ENCODE results near the gene SCFD2. TPM values are rescaled to one million over a fixed set of nuclear protein-coding genes. Genes with fewer than 3 reads are reported as not detected.

The SCFD2 gene
- total and polyA plus RNA-seq, 7 experiments from 2014 or later: 13.4 to 32.8 (median 20.8) TPM

- ATAC-seq: no peak
- H3K4me1 Mint-ChIP-seq: peaks cover 0 to 7% (median 2%) of the 10 kb centered on the region in 7 donors
These were observed 264.7 kb downstream of the SCFD2 start for GRCh38 chr4:53101191-53101581.

GRCh38 chr4:53100501-53101190, 265.2 kb downstream of the SCFD2 start:
- Mint-ChIP-seq H3K36me3 (peaks cover 16 to 46% (median 34%) of the 10 kb centered on the region in 5 donors), H3K27ac (no peak overlapping the region), H3K27me3 (no peaks in the 10 kb centered on the region), H3K4me3 (no peak overlapping the region), H3K4me1 (peaks cover 0 to 7% (median 2%) of the 10 kb centered on the region in 7 donors), H3K9me3 (peaks cover 6 to 19% (median 10%) of the 10 kb centered on the region in 11 donors)
- intact Hi-C loops (cut with micrococcal nuclease): no loop called here
- no peaks in the 10 kb centered on the region for H3K9me3 ChIP-seq (ENCODE audit: control insufficient read depth in 2 of 3, low read length in 3 of 3)
- H3K4me3 ChIP-seq (ENCODE audit: low read length): no peak overlapping the region
- DNase-seq (no peak), ATAC-seq (no peak)
- no peak overlapping the region for H3K27ac ChIP-seq (ENCODE audit: low read depth, low read length)
- no peaks in the 10 kb centered on the region for H3K27me3 ChIP-seq (ENCODE audit: control insufficient read depth in 2 of 2, insufficient read depth in 2 of 2, low read length in 2 of 2)
- CTCF ChIA-PET: no interaction called here
- H3K4me1 ChIP-seq (ENCODE audit: control insufficient read depth in 2 of 2, insufficient read depth in 2 of 2, low read length in 2 of 2): no peaks in the 10 kb centered on the region
- H3K36me3 ChIP-seq (ENCODE audit: control insufficient read depth in 2 of 3, insufficient read depth in 3 of 3, low read length in 3 of 3): no peaks in the 10 kb centered on the region
- POLR2A ChIA-PET: no interaction called here

More at GRCh38 chr4:53101191-53101581, 264.7 kb downstream of the SCFD2 start:
- H3K36me3 ChIP-seq (ENCODE audit: control insufficient read depth in 2 of 3, insufficient read depth in 3 of 3, low read length in 3 of 3): no peaks in the 10 kb centered on the region
- Mint-ChIP-seq H3K4me3 (no peak overlapping the region), H3K27me3 (no peaks in the 10 kb centered on the region), H3K36me3 (peaks cover 16 to 48% (median 35%) of the 10 kb centered on the region in 5 donors), H3K27ac (no peak overlapping the region), H3K9me3 (peaks cover 6 to 19% (median 10%) of the 10 kb centered on the region in 11 donors)
- H3K27ac ChIP-seq (ENCODE audit: low read depth, low read length): no peak overlapping the region
- H3K9me3 ChIP-seq (ENCODE audit: control insufficient read depth in 2 of 3, low read length in 3 of 3): no peaks in the 10 kb centered on the region
- H3K4me3 ChIP-seq (ENCODE audit: low read length): no peak overlapping the region
- ChIA-PET POLR2A (no interaction called here), CTCF (no interaction called here)
- no peak for DNase-seq
- H3K27me3 ChIP-seq (ENCODE audit: control insufficient read depth in 2 of 2, insufficient read depth in 2 of 2, low read length in 2 of 2): no peaks in the 10 kb centered on the region
- intact Hi-C loops (cut with micrococcal nuclease): no loop called here
- H3K4me1 ChIP-seq (ENCODE audit: control insufficient read depth in 2 of 2, insufficient read depth in 2 of 2, low read length in 2 of 2): no peaks in the 10 kb centered on the region

- POLR2A ChIA-PET: no interaction called here
- Histone ChIP-seq H3K36me3 (ENCODE audit: control insufficient read depth in 2 of 3, insufficient read depth in 3 of 3, low read length in 3 of 3) (no peaks in the 10 kb centered on the region), H3K4me3 (ENCODE audit: low read length) (no peak overlapping the region), H3K27me3 (ENCODE audit: control insufficient read depth in 2 of 2, insufficient read depth in 2 of 2, low read length in 2 of 2) (no peaks in the 10 kb centered on the region), H3K4me1 (ENCODE audit: control insufficient read depth in 2 of 2, insufficient read depth in 2 of 2, low read length in 2 of 2) (no peaks in the 10 kb centered on the region), H3K27ac (ENCODE audit: low read depth, low read length) (no peak overlapping the region), H3K9me3 (ENCODE audit: control insufficient read depth in 2 of 3, low read length in 3 of 3) (no peaks in the 10 kb centered on the region)
- Mint-ChIP-seq H3K4me3 (no peak overlapping the region), H3K36me3 (peaks cover 16 to 54% (median 41%) of the 10 kb centered on the region in 5 donors), H3K4me1 (peaks cover 0 to 7% (median 0%) of the 10 kb centered on the region in 7 donors), H3K9me3 (peaks cover 6 to 27% (median 13%) of the 10 kb centered on the region in 11 donors), H3K27me3 (no peaks in the 10 kb centered on the region), H3K27ac (peak overlapping the region in 1 of 9 donors; percentile 28)
- ATAC-seq (no peak), DNase-seq (no peak)
- CTCF ChIA-PET: no interaction called here
- intact Hi-C loops (cut with micrococcal nuclease): no loop called here
These were observed 267.2 kb downstream of the SCFD2 start for GRCh38 chr4:53098681-53099121.

- ChIA-PET CTCF (no interaction called here), POLR2A (no interaction called here)
- no peaks in the 10 kb centered on the region for H3K27me3 ChIP-seq (ENCODE audit: control insufficient read depth in 2 of 2, insufficient read depth in 2 of 2, low read length in 2 of 2)
- no peak for DNase-seq
- Mint-ChIP-seq H3K27me3 (no peaks in the 10 kb centered on the region), H3K27ac (no peak overlapping the region), H3K4me1 (peaks cover 0 to 13% (median 0%) of the 10 kb centered on the region in 7 donors), H3K4me3 (no peak overlapping the region), H3K36me3 (peaks cover 12 to 46% (median 34%) of the 10 kb centered on the region in 5 donors), H3K9me3 (peaks cover 1 to 29% (median 10%) of the 10 kb centered on the region in 11 donors)
- intact Hi-C loops (cut with micrococcal nuclease): no loop called here
- no peak for ATAC-seq
- no peak overlapping the region for H3K27ac ChIP-seq (ENCODE audit: low read depth, low read length)
- no peak overlapping the region for H3K4me3 ChIP-seq (ENCODE audit: low read length)
- no peaks in the 10 kb centered on the region for H3K9me3 ChIP-seq (ENCODE audit: control insufficient read depth in 2 of 3, low read length in 3 of 3)
- no peaks in the 10 kb centered on the region for H3K36me3 ChIP-seq (ENCODE audit: control insufficient read depth in 2 of 3, insufficient read depth in 3 of 3, low read length in 3 of 3)
- no peaks in the 10 kb centered on the region for H3K4me1 ChIP-seq (ENCODE audit: control insufficient read depth in 2 of 2, insufficient read depth in 2 of 2, low read length in 2 of 2)
These were observed 271.8 kb downstream of the SCFD2 start for GRCh38 chr4:53094040-53094439.

- CTCF ChIA-PET: no interaction called here
- H3K9me3 Mint-ChIP-seq: peaks cover 8 to 42% (median 12%) of the 10 kb centered on the region in 11 donors
- H3K4me3 ChIP-seq (ENCODE audit: low read length): no peak overlapping the region
- no peak for DNase-seq
- H3K27me3 Mint-ChIP-seq: no peaks in the 10 kb centered on the region
- ATAC-seq: no peak
- H3K36me3 ChIP-seq (ENCODE audit: control insufficient read depth in 2 of 3, insufficient read depth in 3 of 3, low read length in 3 of 3): no peaks in the 10 kb centered on the region
- H3K4me1 ChIP-seq (ENCODE audit: control insufficient read depth in 2 of 2, insufficient read depth in 2 of 2, low read length in 2 of 2): no peaks in the 10 kb centered on the region
- H3K9me3 ChIP-seq (ENCODE audit: control insufficient read depth in 2 of 3, low read length in 3 of 3): peaks cover 0 to 5% (median 0%) of the 10 kb centered on the region in 3 experiments
- H3K4me3 Mint-ChIP-seq: no peak overlapping the region
- no peak overlapping the region for H3K27ac ChIP-seq (ENCODE audit: low read depth, low read length)
- no peaks in the 10 kb centered on the region for H3K27me3 ChIP-seq (ENCODE audit: control insufficient read depth in 2 of 2, insufficient read depth in 2 of 2, low read length in 2 of 2)
- intact Hi-C loops (cut with micrococcal nuclease): no loop called here
- peaks cover 3 to 57% (median 47%) of the 10 kb centered on the region in 5 donors for H3K36me3 Mint-ChIP-seq
- POLR2A ChIA-PET: no interaction called here
- peaks cover 0 to 6% (median 0%) of the 10 kb centered on the region in 7 donors for H3K4me1 Mint-ChIP-seq
- no peak overlapping the region for H3K27ac Mint-ChIP-seq
These were observed 275.7 kb downstream of the SCFD2 start for GRCh38 chr4:53089936-53090729.

GRCh38 chr4:53088152-53088551, 277.7 kb downstream of the SCFD2 start:
- no peak overlapping the region for H3K27ac Mint-ChIP-seq
- CTCF ChIA-PET: no interaction called here
- Histone ChIP-seq H3K4me1 (ENCODE audit: control insufficient read depth in 2 of 2, insufficient read depth in 2 of 2, low read length in 2 of 2) (no peaks in the 10 kb centered on the region), H3K27ac (ENCODE audit: low read depth, low read length) (no peak overlapping the region), H3K36me3 (ENCODE audit: control insufficient read depth in 2 of 3, insufficient read depth in 3 of 3, low read length in 3 of 3) (no peaks in the 10 kb centered on the region), H3K4me3 (ENCODE audit: low read length) (no peak overlapping the region), H3K9me3 (ENCODE audit: control insufficient read depth in 2 of 3, low read length in 3 of 3) (peaks cover 0 to 5% (median 0%) of the 10 kb centered on the region in 3 experiments), H3K27me3 (ENCODE audit: control insufficient read depth in 2 of 2, insufficient read depth in 2 of 2, low read length in 2 of 2) (no peaks in the 10 kb centered on the region)
- H3K4me1 Mint-ChIP-seq: peaks cover 0 to 6% (median 0%) of the 10 kb centered on the region in 7 donors
- no peaks in the 10 kb centered on the region for H3K27me3 Mint-ChIP-seq
- intact Hi-C loops (cut with micrococcal nuclease): no loop called here
- POLR2A ChIA-PET: no interaction called here
- no peak overlapping the region for H3K4me3 Mint-ChIP-seq
- DNase-seq (no peak), ATAC-seq (no peak)
- H3K9me3 Mint-ChIP-seq: peaks cover 12 to 48% (median 23%) of the 10 kb centered on the region in 11 donors
- peaks cover 8 to 57% (median 42%) of the 10 kb centered on the region in 5 donors for H3K36me3 Mint-ChIP-seq

All from naive thymus-derived CD4-positive, alpha-beta T cell (primary cell).